GM11168 (cell line): ENCODE measurements around the gene SORL1-AS1.

ENCODE experiments used
- in situ Hi-C: fragments of 300-500 bp; cut with MboI; formaldehyde crosslinking; loops from one replicate; pipeline ENCODE4 v1.12.0; 2022; ENCODE audit warnings: low sequenced_read_pairs; ENCODE audit not compliant: unreplicated experiment

SORL1-AS1 gene

GRCh38 chr11:121435551-121436511 is 16.9 kb downstream of the SORL1-AS1 start:
- in situ Hi-C loops: no loop called here

DNA sequence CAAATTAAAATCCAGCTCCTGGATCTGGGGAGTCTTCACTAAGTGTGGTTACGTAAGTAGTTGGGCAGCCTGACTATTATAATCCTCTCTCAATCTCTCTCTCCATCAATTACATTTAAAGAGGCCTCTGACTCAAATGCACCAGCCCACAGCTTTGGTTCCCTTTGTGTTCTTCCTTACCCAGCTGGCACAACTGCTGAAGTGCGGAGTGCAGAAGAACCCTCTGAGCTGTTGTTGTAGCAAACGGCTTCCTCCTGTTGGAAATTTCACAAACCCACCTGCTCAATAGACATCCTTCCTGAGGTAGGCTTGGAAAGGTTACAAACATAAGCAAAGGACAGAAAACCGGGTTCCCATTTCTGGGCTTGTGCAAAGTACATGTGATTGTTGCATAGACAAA is 17.6 kb downstream of the SORL1-AS1 start:
- in situ Hi-C loops: no loop called here

GRCh38 chr11:121431820-121432526 is 20.8 kb downstream of the SORL1-AS1 start:
- in situ Hi-C loops: no loop called here

DNA sequence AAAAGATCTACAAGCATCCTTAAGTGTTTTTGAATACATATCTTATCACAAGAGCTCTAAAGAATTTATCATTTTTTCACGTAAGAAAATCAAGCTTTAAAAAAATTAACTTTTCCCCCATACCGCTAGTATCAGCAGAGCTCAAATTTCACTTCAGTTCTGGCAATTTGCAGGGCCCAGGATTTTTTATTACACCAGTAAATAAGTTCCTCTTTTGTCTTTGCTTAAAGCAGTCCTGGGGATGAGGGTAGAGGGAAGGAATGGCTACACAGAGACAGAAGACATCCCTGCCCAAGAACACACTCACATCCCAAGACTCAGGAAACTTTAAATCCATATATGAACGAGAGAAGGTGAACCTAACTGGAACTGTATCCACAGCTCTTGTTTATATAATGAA is 23.2 kb downstream of the SORL1-AS1 start:
- in situ Hi-C loops: no loop called here

GRCh38 chr11:121427400-121427744 is 25.4 kb downstream of the SORL1-AS1 start:
- in situ Hi-C loops: no loop called here

DNA sequence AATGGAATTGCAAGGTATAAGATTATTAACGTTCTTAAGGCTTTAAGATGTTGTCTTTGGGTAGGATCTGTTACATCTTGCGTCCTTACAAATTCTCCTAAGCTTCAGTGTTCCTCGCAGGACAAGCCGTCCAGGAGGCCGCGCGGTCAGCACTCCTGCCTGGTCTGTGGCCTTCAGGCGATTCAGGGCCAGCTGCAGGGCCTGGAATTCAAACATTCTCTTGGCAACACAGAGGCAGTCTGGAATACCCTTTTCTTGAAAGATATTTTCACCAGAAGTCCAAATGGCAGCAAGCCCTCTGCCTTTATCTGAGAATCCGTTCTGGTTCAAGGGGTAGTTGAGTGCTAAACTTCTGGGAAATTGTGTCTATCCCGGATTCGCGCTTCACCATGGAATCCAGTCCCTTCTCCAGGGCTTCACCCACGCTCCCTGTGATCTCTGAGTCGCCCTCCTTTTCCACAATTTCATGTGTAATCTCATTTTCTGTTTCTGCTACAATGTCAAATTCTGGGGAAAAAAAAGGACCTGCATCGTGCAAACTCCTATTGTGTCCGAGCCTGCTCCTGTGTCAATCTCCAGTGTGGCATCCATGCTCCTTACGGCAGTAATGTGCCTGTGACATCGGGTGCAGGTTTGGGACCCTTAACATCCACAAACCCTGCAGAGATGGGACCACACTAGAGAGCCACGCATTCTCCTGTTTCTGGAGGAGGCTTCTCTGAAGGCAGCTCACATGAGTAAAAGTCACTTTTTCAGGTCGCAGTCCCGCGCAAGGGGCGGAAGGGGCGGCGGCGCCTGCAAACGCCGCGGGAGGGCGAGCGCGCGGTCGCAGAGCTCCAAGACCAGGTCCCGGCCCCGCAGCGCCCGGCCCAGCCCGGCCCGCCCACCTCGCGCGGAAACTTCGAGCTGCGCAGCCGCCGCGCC is 26.0 kb downstream of the SORL1-AS1 start:
- in situ Hi-C loops: no loop called here

DNA sequence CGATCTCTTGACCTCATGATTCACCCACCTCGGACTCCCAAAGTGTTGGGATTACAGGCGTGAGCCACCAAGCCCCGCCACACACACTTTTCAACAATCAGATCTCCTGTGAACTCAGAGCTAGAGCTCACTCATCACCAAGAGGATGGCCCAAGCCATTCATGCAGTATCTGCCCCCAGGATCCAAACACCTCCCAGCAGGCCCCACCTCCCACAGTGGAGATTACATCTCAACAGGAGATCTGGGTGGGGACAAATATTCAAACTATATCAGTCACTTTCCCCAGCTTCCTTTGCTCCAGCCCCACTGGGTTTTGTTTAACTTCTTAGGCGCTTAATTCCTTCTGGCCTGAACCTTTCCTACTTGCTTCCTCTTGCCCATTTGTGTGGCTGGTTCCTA is 26.9 kb downstream of the SORL1-AS1 start:
- in situ Hi-C loops: no loop called here

DNA sequence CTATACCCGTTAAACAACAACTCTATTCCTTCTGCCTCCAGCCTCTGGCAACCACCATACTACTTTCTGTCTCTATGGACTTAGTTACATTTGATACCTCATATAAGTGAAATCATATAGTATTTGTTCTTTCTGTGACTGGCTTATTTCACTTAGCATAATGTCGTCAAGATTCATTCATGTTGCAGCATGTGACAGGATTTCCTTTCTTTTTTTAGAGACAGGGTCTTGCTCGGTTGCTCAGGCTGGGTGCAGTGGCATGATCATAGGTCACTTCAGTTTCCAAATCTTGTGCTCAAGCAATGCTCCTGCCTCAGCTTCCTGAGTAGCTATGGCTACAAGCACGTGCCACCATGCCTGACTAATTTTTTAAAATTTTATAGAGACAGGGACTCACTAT is 30.1 kb downstream of the SORL1-AS1 start:
- in situ Hi-C loops: no loop called here

DNA sequence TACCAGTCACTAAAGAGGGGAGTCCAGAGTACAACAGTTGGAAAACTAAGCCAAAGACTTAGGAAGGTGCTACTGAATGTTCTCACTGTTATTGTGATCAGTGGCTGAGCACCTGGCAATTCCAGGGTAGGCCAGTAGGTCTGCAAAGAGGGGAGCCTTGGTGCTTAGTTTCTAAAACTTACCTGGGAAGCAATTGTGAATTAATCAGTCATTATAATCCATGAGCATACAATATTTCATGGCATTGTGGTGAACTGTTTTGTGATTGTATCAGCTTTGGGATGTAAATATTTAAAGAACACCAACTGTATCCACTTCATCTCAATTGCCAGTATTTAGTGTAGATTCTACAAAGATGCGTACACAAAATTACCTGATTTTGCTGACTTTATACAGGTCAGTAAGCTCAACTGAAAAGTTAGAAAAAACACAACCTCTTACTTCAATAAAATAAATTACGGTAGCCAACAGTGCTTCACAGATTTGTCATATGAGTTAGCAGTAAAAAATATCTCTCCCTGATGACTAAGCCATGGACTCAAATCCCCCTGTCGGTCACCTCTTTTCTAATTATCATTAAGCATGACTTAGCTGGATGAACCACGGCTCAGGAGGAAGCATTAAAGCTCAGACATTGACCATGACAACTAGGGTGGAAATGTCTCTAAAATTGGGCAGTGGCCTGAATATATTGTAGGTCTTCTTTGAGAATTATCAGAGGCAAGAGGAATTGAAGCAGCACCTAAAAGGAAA is 31.4 kb downstream of the SORL1-AS1 start:
- in situ Hi-C loops: no loop called here

- in situ Hi-C loops: no loop called here
These were observed 32.4 kb downstream of the SORL1-AS1 start for GRCh38 chr11:121420398-121420797.

DNA sequence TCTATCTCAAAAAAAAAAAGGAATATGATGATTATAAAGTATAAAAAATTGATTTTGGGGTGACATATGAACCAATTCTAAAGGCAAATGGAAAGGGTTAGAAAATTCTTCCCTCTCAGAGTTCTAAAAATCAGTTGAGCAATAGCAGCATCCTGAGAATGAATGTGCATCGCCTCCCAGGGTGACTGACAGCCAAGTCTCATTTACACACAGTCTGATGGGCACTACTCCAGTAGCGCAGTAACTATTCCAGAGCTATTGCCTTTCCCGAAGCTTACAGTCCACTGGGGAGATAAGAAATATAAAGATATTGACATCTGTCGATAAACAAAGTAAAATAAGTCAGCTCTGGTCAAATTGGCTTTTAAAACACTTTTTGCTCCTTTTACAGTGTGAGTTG is 32.9 kb downstream of the SORL1-AS1 start:
- in situ Hi-C loops: no loop called here

- in situ Hi-C loops: no loop called here
These were observed 34.1 kb downstream of the SORL1-AS1 start for GRCh38 chr11:121418625-121419114.

GRCh38 chr11:121417607-121418006 is 35.2 kb downstream of the SORL1-AS1 start:
- in situ Hi-C loops: no loop called here

- in situ Hi-C loops: no loop called here
These were observed 35.7 kb downstream of the SORL1-AS1 start for GRCh38 chr11:121417055-121417551.

DNA sequence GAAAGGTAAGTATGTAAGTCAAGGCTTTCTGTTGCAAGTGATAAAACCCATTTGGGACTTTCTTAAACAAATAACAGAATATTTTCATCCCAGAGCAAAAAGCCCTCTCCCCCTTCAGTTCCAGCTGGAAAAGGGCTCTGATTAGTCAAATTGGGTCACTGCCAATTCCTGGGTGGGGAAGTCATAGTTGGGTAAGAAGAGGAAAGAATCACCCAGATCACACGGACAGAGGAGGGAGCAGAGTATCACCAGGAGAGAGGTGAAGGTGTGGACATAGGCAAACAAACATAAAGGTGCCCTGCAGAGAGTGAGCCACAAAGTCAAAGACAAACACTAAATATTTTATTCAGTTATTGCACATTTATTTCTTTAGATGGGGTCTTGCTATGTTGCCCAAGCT is 36.9 kb downstream of the SORL1-AS1 start:
- in situ Hi-C loops: no loop called here

DNA sequence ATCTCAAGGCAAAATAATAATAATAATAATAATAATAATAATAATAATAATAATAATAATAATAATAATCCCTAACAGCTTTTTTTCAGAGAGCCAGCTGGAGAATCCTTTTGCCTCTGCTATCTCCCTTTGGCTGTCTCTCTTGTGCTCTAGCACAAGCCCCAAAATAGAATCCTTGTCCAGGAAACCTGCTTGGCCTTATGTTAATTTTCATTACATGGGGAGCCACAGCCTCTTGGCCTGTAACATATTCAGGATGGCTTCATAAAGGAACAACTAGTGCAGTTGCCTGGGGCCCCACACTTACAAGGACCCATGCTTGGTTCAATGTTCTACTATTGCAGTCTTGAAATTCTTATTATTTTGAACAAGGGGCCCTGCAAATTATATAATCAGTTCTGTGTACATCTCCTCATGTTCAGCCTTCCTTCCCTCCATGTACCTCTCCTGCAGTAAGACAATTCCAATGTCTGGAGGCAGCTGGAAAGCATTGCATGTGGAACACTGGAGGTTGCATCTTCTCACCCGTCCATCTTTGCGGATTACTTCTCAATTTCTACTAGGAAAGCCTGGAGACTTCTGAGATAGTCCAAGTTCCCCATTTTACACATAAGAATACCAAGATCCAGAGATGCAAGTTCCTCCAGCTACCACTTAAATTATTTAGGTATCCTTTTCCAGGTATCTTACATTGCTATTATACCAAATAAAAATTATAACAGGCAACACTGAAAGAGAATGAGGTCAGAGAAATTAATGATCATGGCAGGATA is 38.4 kb downstream of the SORL1-AS1 start:
- in situ Hi-C loops: no loop called here

- in situ Hi-C loops: no loop called here
These were observed 39.9 kb downstream of the SORL1-AS1 start for GRCh38 chr11:121412711-121413415.

DNA sequence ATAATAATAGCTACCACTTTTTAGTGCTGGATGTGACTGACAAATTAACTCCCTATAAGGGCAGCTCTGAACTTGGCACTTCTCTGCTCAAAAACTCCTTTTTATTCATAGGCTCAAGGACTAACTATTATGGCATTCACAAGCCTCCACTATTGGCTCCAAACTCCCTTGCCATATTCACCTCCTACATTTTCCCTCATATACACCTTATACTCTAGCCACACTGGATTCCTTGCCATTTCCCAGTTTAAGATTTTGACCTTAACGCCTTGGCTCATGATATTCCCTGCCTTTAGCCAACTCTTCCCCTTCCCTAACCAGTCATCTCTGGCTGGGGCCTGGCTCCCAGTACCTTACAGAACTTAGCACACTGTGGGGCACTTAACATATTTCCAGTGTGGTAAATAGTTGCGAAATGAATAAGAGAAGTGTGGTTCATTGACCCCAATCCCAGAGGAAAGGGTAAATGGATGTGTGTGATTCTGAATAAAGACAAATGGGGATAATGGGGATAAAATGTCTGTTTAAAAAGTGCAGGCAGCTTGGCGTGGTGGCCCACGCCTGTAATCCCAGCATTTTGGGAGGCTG is 40.7 kb downstream of the SORL1-AS1 start:
- in situ Hi-C loops: no loop called here
